HEK293 (cell line): ENCODE results near the gene HTRA1.

Source experiments
- CTCF ChIA-PET: fragments of 350-600 bp; formaldehyde crosslinking; extraction: SDS; loops from one replicate; lab custom pipeline; 2021; ENCODE audit warnings: antibody characterized with exemption; lab: Yijun Ruan, JAX
- POLR2A ChIA-PET: fragments of 300-600 bp; formaldehyde crosslinking; extraction: SDS; loops from one replicate; lab custom pipeline; 2020; ENCODE audit warnings: antibody characterized with exemption, inconsistent platforms; lab: Yijun Ruan, JAX
- H3K27ac ChIP-seq: fragments of 200-500 bp; sonication (Bioruptor generic); 2 replicates; pipeline ENCODE4 v1.5.1; 2014; ENCODE audit warnings: low read depth, low read length, control low read depth, inconsistent platforms; ENCODE audit errors: extremely low read depth
- H3K36me3 ChIP-seq, 2 experiments: fragments of 200-500 bp in 1 of 2; sonication (Bioruptor generic) in 1 of 2; 1 replicate in 1 of 2; 2 replicates in 1 of 2; pipeline ENCODE4 v1.5.1; 2014 to 2017; ENCODE audit warnings: inconsistent platforms in 2 of 2, low read length in 2 of 2; ENCODE audit not compliant: control insufficient read depth in 2 of 2, insufficient read depth in 1 of 2
- H3K4me1 ChIP-seq: fragments of 200-500 bp; sonication (Bioruptor generic); 2 replicates; pipeline ENCODE4 v1.5.1; 2014; ENCODE audit warnings: mild to moderate bottlenecking, low read length, inconsistent platforms; ENCODE audit not compliant: control insufficient read depth, insufficient read depth
- H3K4me3 ChIP-seq: 2 replicates; pipeline ENCODE4 v1.5.1; 2011; ENCODE audit warnings: low read depth, mild to moderate bottlenecking, control low read depth, low read length, moderate library complexity
- H3K9me3 ChIP-seq: fragments of 200-500 bp; sonication (Bioruptor generic); 2 replicates; pipeline ENCODE4 v1.5.1; 2014; ENCODE audit warnings: low read depth, low read length, inconsistent platforms; ENCODE audit not compliant: control insufficient read depth, insufficient read depth
- BCL11A ChIP-seq: fragments of 450-650 bp; formaldehyde crosslinking; IDR thresholded peaks from 2 replicates; pipeline ENCODE4 v1.5.1; 2016; ENCODE audit warnings: low read depth, missing biosample characterization, missing genetic modification characterization
- EGR2 ChIP-seq: fragments of 450-650 bp; formaldehyde crosslinking; IDR thresholded peaks from 2 replicates; pipeline ENCODE4 v1.5.1; 2016; ENCODE audit warnings: low read depth, missing biosample characterization, missing genetic modification characterization
- GLIS2 ChIP-seq: fragments of 450-650 bp; formaldehyde crosslinking; IDR thresholded peaks from 2 replicates; pipeline ENCODE4 v1.5.1; 2016; ENCODE audit warnings: missing biosample characterization, missing genetic modification characterization
- KLF1 ChIP-seq: fragments of 450-650 bp; formaldehyde crosslinking; IDR thresholded peaks from 2 replicates; pipeline ENCODE4 v1.5.1; 2016; ENCODE audit warnings: missing biosample characterization, missing genetic modification characterization
- KLF10 ChIP-seq: fragments of 450-650 bp; IDR thresholded peaks from 2 replicates; pipeline ENCODE4 v1.5.1; 2018; ENCODE audit warnings: missing biosample characterization, mild to moderate bottlenecking, missing genetic modification characterization
- YY1 ChIP-seq: fragments of 450-650 bp; formaldehyde crosslinking; IDR thresholded peaks from 2 replicates; pipeline ENCODE4 v1.5.1; 2018; ENCODE audit warnings: missing biosample characterization, missing genetic modification characterization
- YY2 ChIP-seq: fragments of 450-650 bp; formaldehyde crosslinking; IDR thresholded peaks from 2 replicates; pipeline ENCODE4 v1.5.1; 2016; ENCODE audit warnings: missing biosample characterization, missing genetic modification characterization
- ZFHX2 ChIP-seq: fragments of 450-650 bp; formaldehyde crosslinking; conservative IDR thresholded peaks from 2 replicates; pipeline ENCODE4 v1.5.1; 2016; ENCODE audit warnings: missing biosample characterization, missing genetic modification characterization
- ZFP41 ChIP-seq: fragments of 450-650 bp; formaldehyde crosslinking; IDR thresholded peaks from 2 replicates; pipeline ENCODE4 v1.5.1; 2016; ENCODE audit warnings: missing biosample characterization, missing genetic modification characterization, borderline replicate concordance
- ZNF114 ChIP-seq: fragments of 450-650 bp; formaldehyde crosslinking; IDR thresholded peaks from 2 replicates; pipeline ENCODE4 v1.5.0; 2017; ENCODE audit warnings: missing biosample characterization, missing genetic modification characterization
- ZNF155 ChIP-seq: fragments of 450-650 bp; formaldehyde crosslinking; IDR thresholded peaks from 2 replicates; pipeline ENCODE4 v1.5.1; 2016; ENCODE audit warnings: missing biosample characterization, missing genetic modification characterization
- ZNF169 ChIP-seq: fragments of 450-650 bp; formaldehyde crosslinking; IDR thresholded peaks from 2 replicates; pipeline ENCODE4 v1.5.1; 2016; ENCODE audit warnings: missing biosample characterization, missing genetic modification characterization
- ZNF18 ChIP-seq: fragments of 450-650 bp; formaldehyde crosslinking; IDR thresholded peaks from 2 replicates; pipeline ENCODE4 v1.5.1; 2016; ENCODE audit warnings: missing biosample characterization, missing genetic modification characterization
- ZNF19 ChIP-seq: fragments of 450-650 bp; formaldehyde crosslinking; IDR thresholded peaks from 2 replicates; pipeline ENCODE4; 2016; ENCODE audit warnings: missing biosample characterization, missing genetic modification characterization, low read depth
- ZNF202 ChIP-seq: fragments of 450-650 bp; formaldehyde crosslinking; IDR thresholded peaks from 2 replicates; pipeline ENCODE4 v1.5.1; 2016; ENCODE audit warnings: missing biosample characterization, missing genetic modification characterization, borderline replicate concordance
- ZNF366 ChIP-seq: fragments of 450-650 bp; formaldehyde crosslinking; conservative IDR thresholded peaks from 2 replicates; pipeline ENCODE4 v1.5.1; 2016; ENCODE audit warnings: missing biosample characterization, missing genetic modification characterization
- ZNF37A ChIP-seq: fragments of 450-650 bp; IDR thresholded peaks from 2 replicates; pipeline ENCODE4 v1.5.1; 2018; ENCODE audit warnings: missing biosample characterization, missing genetic modification characterization
- ZNF433 ChIP-seq: fragments of 450-650 bp; formaldehyde crosslinking; IDR thresholded peaks from 2 replicates; pipeline ENCODE4 v1.5.1; 2016; ENCODE audit warnings: missing biosample characterization, missing genetic modification characterization, low read depth
- ZNF530 ChIP-seq: fragments of 450-650 bp; formaldehyde crosslinking; IDR thresholded peaks from 2 replicates; pipeline ENCODE4 v1.5.1; 2016; ENCODE audit warnings: low read depth, missing biosample characterization, missing genetic modification characterization
- ZNF571 ChIP-seq: fragments of 450-650 bp; formaldehyde crosslinking; IDR thresholded peaks from 2 replicates; pipeline ENCODE4 v1.5.0; 2017; ENCODE audit warnings: missing biosample characterization, missing genetic modification characterization
- ZNF596 ChIP-seq: fragments of 450-650 bp; IDR thresholded peaks from 2 replicates; pipeline ENCODE4 v1.5.0; 2018; ENCODE audit warnings: missing biosample characterization, mild to moderate bottlenecking, missing genetic modification characterization, moderate library complexity
- ZNF629 ChIP-seq: fragments of 450-650 bp; formaldehyde crosslinking; IDR thresholded peaks from 2 replicates; pipeline ENCODE4 v1.5.1; 2017; ENCODE audit warnings: missing biosample characterization, missing genetic modification characterization
- ZNF707 ChIP-seq: fragments of 450-650 bp; formaldehyde crosslinking; IDR thresholded peaks from 2 replicates; pipeline ENCODE4 v1.5.1; 2016; ENCODE audit warnings: missing biosample characterization, missing genetic modification characterization
- ZNF747 ChIP-seq: fragments of 450-650 bp; formaldehyde crosslinking; IDR thresholded peaks from 2 replicates; pipeline ENCODE4 v1.5.1; 2016; ENCODE audit warnings: missing biosample characterization, missing genetic modification characterization
- ZNF768 ChIP-seq: fragments of 450-650 bp; formaldehyde crosslinking; IDR thresholded peaks from 2 replicates; pipeline ENCODE4 v1.5.1; 2018; ENCODE audit warnings: missing biosample characterization, mild to moderate bottlenecking, missing genetic modification characterization
- ZNF843 ChIP-seq: fragments of 450-650 bp; formaldehyde crosslinking; IDR thresholded peaks from 2 replicates; pipeline ENCODE4 v1.5.1; 2016; ENCODE audit warnings: missing biosample characterization, missing genetic modification characterization
- ZSCAN23 ChIP-seq: fragments of 450-650 bp; formaldehyde crosslinking; IDR thresholded peaks from 2 replicates; pipeline ENCODE4 v1.5.1; 2016; ENCODE audit warnings: missing biosample characterization, missing genetic modification characterization
- ZSCAN30 ChIP-seq: fragments of 450-650 bp; IDR thresholded peaks from 2 replicates; pipeline ENCODE4 v1.5.1; 2018; ENCODE audit warnings: missing biosample characterization, mild to moderate bottlenecking, missing genetic modification characterization, moderate library complexity
- TF ChIP-seq, protein P1 (sequence below): fragments of 450-650 bp; formaldehyde crosslinking; conservative IDR thresholded peaks from 2 replicates; pipeline ENCODE4 v1.5.1; 2016; ENCODE audit warnings: low read depth, missing biosample characterization, missing genetic modification characterization

Gene HTRA1

DNA sequence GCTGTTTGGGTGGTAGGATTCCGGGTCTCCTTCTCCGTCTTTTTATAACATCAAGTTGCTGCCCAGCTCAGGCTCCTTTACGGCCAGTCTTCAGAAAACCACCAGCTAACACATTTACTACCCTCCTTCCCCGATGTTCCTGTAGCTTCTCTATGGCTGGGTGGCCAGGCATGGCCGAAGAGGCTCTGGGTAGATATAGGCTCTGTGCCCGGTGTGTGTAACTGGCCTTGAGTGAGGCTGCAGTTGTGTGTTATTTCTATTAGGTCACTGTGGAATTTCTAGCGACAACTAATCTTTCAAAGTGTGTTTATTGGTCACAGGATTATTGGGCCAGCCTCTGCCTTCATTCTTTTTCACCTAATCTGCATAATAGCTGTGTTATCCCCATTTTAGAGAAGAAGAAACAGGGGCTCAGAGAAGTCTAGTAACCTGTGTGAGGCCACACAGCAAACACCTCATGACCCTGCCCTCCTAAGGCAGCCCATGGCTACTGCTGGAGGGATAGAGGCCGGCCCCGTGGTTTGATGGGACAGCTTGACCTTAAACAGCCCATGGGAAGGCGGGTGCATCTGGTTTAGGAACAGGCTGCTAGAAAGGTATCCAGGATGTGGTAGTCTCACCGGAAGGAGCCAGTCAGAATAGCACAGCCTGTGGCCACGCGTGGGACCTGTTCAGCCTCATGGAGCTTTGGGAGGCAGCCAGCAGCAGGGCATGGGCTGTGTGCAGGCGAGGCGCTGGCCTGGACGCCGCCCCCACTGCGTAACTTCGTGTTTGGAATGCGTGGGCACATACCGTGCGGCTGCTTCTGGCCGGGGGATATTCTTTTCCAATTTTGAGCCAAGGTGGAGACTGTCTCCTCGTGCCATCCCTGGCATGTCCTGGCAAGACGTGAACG lies 29.7 kb downstream of the HTRA1 start:
- TF ChIP-seq YY2 (tag by site-specific recombination) (no peak), ZNF707 (tag by site-specific recombination) (no peak), ZNF843 (tag by site-specific recombination) (no peak), GLIS2 (tag by site-specific recombination) (no peak), ZFHX2 (tag by site-specific recombination) (peak; percentile 64), ZNF747 (tag by site-specific recombination) (no peak), ZNF19 (tag by site-specific recombination) (no peak), ZNF629 (tag by site-specific recombination) (no peak), EGR2 (tag by site-specific recombination) (peak; percentile 49; the same call in 1 of the 2 replicates), YY1 (tag by site-specific recombination) (no peak), KLF1 (no peak), ZNF596 (tag by site-specific recombination) (no peak), ZNF37A (tag by site-specific recombination) (no peak), KLF10 (tag by site-specific recombination) (no peak), ZNF571 (tag by site-specific recombination) (no peak), ZNF114 (tag by site-specific recombination) (no peak), BCL11A (tag by site-specific recombination) (no peak), ZSCAN30 (tag by site-specific recombination) (no peak), ZNF768 (tag by site-specific recombination) (0 out of 2 replicates have a peak, but pooled peaks have one; percentile 86)
- Histone ChIP-seq H3K9me3 (no peaks in the 10 kb centered on the region), H3K4me1 (peaks cover 4% of the 10 kb centered on the region; the same call in 1 of the 2 replicates), H3K27ac (no peak overlapping the region), H3K4me3 (no peak overlapping the region), H3K36me3 (no peaks in the 10 kb centered on the region)
- CTCF ChIA-PET = interaction anchor here (0.7 to 1.1 kb wide), 2 partner anchors 24 to 75 kb away, joined by 3 to 4 read pairs; no protein-coding TSS in a partner anchor
- POLR2A ChIA-PET = no interaction called here

DNA sequence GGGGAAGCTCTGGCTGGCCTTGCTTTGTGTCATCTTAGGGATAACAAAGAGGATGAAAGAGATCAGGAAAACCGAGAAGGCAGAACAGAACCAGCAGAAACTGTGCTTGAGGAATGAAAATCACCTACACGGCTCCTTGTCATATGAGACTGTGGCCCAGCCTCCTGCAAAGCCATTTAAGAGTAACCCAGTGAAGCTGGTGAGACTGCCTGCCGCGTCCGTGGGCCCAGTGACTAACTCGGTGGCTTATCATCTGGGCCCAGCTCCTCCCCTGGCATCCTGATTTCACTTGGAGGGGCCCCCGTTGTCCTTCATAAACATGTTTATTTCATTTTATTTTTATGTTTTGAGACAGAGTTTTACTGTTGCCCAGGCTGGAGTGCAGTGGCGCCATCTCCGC lies 30.7 kb downstream of the HTRA1 start:
- Histone ChIP-seq H3K27ac (no peak overlapping the region), H3K4me1 (peaks cover 3% of the 10 kb centered on the region; the same call in 1 of the 2 replicates), H3K9me3 (no peaks in the 10 kb centered on the region), H3K36me3 (no peaks in the 10 kb centered on the region), H3K4me3 (no peak overlapping the region)
- TF ChIP-seq YY1 (tag by site-specific recombination) (no peak), ZNF366 (no peak), ZNF18 (no peak), ZFP41 (tag by site-specific recombination) (no peak), ZNF433 (no peak), ZNF530 (tag by site-specific recombination) (no peak), ZNF155 (tag by site-specific recombination) (no peak), ZSCAN23 (tag by site-specific recombination) (no peak), ZNF202 (tag by site-specific recombination) (no peak), ZNF169 (no peak)
- TF ChIP-seq, protein P1, sequence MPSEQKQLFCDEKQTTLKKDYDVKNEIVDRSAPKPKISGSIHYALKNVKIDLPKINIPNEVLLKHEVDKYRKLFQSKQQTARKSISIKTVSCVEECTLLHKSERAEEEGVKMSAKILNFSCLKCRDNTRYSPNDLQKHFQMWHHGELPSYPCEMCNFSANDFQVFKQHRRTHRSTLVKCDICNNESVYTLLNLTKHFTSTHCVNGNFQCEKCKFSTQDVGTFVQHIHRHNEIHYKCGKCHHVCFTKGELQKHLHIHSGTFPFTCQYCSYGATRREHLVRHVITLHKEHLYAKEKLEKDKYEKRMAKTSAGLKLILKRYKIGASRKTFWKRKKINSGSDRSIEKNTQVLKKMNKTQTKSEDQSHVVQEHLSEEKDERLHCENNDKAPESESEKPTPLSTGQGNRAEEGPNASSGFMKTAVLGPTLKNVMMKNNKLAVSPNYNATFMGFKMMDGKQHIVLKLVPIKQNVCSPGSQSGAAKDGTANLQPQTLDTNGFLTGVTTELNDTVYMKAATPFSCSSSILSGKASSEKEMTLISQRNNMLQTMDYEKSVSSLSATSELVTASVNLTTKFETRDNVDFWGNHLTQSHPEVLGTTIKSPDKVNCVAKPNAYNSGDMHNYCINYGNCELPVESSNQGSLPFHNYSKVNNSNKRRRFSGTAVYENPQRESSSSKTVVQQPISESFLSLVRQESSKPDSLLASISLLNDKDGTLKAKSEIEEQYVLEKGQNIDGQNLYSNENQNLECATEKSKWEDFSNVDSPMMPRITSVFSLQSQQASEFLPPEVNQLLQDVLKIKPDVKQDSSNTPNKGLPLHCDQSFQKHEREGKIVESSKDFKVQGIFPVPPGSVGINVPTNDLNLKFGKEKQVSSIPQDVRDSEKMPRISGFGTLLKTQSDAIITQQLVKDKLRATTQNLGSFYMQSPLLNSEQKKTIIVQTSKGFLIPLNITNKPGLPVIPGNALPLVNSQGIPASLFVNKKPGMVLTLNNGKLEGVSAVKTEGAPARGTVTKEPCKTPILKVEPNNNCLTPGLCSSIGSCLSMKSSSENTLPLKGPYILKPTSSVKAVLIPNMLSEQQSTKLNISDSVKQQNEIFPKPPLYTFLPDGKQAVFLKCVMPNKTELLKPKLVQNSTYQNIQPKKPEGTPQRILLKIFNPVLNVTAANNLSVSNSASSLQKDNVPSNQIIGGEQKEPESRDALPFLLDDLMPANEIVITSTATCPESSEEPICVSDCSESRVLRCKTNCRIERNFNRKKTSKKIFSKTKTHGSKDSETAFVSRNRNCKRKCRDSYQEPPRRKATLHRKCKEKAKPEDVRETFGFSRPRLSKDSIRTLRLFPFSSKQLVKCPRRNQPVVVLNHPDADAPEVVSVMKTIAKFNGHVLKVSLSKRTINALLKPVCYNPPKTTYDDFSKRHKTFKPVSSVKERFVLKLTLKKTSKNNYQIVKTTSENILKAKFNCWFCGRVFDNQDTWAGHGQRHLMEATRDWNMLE = no peak
- ChIA-PET POLR2A (no interaction called here), CTCF (interaction anchor here (1.1 kb wide), 1 partner anchor 74 kb away, joined by 4 read pairs; no protein-coding TSS in a partner anchor)
